Stimulated activated CD8-positive, alpha-beta memory T cell treated with anti-CD3 and anti-CD28 coated beads, Interleukin-2, amount 100 ng/mL, for 1 hour (primary cell): ENCODE results near the gene NLRP1.

Source experiments
- DNase-seq, 2 donors: peaks; one replicate each; pipeline ENCODE4 v3.0.0-alpha.2; 2020; ENCODE audit warnings: low read depth in 2 of 2

NLRP1 gene

DNA sequence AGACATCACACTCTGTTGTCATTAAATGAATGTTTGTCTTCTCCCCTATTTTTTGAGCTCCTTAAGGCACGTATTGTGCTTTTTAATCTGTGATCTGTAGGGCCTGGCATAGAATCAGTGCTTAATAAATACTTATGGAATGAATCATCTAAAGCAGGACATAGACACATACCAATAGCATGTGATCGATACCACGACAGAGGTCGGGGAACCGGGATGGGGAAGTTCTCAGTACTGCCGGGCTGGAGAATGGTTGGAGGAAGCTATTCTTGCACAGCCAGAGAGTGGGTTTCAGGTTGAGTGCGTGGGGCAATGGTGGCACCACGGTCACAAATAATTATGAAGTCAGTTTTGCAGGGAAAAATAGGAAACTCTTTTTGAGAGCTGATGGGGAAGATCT is 26.8 kb downstream of the NLRP1 start:
- DNase-seq: no peak

DNA sequence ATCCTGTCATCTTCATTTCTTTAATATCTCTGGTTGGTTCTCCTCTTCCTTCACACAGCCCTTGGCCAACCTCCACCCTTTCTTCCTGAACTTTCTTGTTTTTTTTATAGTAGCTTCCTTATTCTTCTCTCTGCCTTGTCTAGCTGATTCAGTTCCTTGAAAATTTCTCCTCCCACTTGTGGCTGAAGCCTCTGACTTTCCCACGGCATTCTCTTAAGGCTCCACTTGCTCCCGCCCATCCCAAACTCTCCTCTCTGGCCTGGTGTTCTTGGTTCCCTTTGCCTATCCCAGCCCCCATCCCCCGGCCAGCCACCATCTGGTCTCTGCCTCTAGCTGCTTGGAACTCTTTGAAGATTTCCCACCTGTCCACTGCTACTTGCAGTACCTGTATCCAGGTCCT is 29.1 kb downstream of the NLRP1 start:
- no peak for DNase-seq

DNA sequence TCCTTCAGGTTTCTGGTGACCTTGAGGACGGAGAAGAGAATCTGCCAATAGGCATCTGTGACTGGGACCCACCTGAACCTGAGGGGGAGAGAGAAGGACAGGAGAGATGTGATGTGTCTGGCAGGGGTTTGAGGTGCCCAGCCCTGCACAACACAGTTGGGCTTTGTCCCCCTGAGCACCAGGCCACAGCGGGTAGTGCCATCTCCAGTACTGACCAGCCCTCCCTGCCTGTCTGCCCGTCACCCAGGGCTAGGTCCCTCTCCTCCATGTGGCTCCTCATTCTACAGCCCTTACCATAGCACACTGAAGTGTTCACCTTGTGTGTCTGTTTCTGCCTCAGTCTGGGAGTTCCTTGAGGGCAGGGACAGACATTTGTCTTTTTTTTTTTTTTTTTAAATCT is 30.8 kb downstream of the NLRP1 start:
- no peak for DNase-seq

DNA sequence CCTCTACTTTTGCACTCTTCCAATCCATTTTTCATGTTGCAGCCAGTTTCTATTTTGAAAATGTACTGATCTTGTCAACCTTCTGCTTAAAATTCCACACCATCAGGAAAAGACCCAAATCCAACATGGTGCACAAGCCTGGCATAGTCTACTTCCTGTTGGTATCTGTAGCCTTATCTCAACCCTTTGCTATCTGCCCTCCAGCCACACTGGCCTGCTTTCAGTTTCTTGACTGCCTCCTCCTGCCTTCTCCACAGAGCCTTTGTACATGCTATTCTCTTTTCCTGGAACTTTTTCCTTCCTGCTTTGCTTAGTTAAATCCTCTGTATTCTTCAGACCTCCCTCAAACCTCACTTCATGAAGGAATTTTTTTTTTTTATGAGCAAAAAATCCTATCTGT is 31.5 kb downstream of the NLRP1 start:
- DNase-seq: no peak

DNA sequence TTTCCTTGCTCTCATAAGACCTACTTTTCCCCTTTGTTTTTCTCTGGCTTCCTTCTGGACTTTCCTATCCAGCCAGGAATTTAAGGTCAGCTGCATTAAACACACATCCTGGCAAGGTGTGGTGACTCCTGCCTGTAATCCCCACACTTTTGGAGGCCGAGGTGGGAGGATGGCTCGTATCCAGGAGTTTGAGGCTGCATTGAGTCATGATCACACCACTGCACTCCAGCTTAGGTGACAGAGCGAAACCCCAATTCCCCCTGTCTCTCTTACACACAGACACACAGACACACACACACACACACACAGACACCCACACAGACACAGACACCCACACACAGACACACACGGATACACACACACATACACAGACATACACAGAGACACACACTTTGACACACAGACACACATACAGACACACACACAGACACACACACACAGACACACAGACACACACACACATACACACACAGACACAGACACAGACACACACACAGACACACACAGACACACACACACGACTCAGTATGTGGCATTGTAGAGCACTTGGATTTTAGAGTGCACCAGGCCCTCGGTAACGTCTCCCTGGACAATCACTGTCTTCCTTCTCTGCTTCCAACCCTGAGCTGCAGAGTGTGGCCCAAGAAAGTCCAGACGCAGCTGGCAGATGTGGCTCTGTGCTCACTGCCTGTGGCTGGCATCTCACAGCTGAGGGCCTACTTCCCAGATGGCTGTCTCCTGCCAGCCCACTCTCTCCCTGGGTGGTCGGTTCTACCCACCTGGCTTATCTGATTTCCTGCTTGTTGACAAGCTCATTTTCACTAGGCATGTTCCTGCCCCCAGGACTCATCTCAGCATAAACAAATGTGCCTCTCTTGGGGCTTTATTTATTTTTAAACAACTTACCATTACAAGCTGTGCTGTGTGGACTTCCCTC is 39.0 kb downstream of the NLRP1 start:
- DNase-seq: no peak

DNA sequence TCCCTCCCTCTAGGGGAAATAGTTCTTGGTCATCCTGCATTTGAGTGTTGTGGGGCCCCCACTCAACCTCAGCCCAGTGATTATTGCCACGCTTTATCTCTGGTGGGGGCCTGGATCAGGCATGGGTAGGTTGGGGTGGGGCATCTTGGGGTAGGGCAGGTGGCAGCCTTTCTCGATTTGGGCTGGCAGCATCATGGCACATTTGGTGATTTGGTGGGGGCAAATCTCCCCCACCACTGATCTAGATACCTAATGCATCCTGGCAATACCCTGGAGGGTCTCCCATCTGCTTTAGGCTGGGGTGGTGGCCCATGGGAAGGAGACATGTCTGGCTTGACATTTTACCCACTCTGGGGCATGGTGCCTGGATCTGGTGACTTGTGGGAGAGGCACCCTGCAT is 40.2 kb downstream of the NLRP1 start:
- no peak for DNase-seq

DNA sequence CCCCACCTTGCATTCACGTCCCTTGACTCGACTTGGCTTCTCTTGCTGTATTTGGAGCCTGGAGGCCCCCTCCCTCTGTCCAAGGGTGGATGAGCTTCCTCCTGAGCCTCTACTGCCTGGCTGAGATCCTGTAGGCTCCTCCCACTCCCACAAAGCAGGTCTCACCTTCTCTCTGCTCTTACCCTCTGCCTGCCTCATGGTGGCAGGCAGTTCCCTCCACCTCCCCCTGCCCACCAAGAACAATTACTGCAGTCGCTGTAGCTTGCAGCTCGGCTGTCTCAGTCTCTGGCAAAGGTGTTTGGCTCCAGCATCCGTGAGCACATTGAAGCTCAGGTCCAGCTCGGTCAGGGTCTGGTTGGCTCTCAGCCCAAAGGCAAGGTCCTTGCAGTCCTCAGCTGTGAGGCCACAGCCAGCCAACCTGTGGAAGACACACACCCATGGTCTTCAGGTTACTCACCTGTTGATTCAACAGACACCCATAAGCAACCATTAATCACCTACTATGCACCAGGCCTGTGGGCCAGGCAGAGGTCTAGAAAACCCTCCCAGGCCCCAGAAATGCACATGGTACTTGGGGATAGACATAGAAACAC is 42.6 kb downstream of the NLRP1 start:
- DNase-seq: no peak

DNA sequence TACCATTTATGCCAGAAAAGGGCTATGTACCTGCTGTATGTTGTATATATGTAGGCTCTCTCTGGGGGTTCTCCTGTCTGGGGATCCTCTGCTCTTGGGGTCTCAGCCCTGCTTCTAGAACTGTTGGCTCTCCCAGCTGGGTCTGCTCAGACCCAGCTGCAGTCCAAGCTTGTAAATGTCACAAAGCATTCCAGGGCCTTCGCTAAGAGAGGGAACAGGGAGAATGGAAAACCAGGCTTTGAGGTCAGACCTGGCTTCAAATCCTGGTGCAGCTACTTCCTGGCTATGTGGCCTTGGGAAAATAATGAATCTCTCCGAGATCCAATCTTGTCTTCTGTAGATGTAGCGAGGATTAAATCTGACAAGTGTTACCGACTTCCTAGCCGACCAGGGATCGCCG is 44.0 kb downstream of the NLRP1 start:
- DNase-seq: no peak

DNA sequence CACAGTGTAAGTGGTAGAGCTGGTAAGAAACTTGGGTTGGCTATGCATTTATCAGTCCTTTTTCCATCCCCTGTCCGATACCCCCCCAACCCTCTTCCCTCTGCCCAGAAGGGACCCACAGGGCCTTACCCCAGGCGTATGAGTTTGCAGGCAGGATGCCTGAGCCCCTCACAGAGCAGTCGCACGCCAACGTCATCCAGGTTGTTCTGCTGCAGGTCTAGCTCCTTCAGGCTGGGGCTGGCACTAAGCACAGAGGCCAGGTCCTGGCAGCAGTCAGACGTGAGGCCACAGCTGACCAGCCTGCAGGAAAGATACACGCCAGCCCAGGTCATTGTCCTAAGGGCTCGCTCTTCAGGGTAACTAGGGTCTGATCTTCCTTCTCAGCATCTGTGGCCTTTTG is 45.0 kb downstream of the NLRP1 start:
- DNase-seq: no peak

DNA sequence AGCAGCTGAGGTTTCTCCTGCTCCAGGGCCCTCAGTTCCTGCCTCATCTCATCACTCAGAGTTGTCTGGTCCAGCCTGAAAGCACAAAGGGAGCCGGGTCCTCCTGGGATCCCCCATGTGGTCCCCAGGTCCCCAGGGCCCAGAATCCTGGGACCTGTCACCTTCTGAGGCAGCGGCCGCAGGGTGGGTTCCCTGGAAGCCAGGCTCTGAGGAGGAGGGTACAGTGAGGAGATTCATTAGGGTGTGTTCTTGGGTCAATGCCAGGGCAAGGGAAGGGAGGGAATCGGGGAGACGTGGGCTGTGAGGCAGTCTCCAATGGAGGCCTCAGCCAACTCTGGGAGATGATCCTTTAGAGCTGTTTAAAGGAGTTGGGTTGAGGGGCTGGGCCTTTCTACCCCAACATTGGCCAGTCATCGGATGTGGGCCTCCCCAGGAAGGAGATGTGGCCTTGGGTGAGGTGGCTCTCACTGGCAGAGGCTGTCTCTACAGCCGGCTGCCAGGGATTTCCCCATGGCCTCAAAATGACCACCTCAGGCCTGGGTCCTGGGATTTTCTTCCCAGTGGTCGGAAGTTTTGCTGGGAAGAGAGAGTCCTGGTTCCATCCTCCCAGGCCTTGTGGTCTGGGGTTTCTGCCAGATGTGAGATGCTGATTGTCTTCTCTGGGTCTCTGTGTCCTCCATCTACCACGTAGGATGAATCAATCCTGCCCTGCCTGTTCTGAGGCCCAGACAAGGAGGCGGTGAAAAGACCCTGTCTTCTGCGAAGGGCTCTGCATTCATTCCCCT is 47.3 kb downstream of the NLRP1 start:
- DNase-seq: no peak

DNA sequence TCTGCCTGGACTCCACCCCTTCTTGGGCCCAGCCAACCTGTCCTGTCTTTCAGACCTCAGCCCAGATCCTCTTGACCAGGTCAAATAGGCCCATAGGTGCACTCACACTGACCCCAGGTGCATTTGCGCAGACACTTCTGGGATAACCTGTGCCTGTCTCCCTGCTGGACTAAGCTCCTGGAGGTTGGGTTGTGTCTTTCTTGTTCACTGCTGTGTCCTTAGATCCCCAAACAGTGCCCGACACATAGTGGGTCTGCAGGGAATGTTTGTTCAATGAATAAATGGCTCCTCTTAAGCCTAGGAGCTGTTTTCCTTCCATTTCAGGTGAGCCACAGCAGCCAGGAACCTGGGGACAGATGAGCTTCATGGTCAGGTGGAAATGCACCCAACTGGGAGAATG is 48.9 kb downstream of the NLRP1 start:
- DNase-seq: no peak

DNA sequence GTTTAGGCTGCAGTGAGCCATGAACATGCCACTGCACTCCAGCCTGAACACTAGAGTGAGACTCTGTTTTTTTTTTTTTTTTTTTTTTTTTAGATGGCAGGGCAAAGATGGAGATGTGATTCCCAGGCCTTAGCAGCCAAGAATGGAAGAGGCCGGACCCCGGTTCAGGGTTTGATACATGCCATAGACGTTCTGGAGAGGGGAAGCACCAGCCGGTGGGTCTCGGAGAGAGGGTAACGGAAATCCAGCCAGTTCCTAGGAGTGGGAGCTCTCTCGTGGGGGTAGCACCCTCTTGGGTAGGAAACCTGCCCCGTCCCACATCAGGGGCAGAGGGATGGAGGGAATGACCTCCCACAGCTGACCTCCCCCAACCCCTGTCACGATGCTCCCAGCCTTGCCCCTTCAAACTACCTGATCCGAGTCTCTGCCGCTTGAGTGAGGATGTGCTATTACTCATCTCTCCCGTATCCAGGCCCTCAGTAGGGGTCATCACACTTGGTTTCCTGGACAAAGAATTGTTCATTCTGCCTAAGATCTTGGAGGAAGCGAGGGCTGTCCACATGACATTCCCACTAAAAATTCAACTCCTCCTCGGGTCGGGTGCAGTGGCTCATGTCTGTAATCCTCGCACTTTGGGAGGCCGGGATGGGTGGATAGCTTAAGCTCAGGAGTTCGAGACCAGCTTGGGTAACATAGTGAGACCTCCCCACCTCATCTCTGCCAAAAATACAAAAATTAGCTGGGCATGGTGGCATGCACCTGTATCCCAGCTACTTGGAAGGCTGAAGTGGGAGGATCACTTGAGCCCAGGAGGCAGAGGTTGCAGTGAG is 50.6 kb downstream of the NLRP1 start:
- DNase-seq: no peak

DNA sequence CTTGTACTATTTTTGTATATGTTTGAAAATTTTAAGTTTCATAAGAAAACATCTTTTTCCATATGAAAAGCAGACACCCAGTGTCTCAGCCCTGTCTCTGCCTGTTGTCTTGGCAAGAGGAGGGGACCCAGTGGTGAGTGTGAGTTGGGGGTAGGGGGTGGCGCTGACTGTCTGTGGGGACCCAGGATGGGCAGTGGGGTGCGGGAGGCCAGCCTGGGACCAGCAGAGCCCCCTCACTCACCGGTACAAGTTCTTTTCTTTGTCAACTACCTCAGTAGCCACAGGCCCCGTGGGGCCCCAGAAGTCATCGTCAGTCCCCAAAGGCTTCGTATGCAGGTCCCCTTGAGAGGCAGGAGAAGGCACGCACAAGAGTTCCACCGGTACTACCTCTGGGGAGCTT is 51.7 kb downstream of the NLRP1 start:
- DNase-seq: no peak

DNA sequence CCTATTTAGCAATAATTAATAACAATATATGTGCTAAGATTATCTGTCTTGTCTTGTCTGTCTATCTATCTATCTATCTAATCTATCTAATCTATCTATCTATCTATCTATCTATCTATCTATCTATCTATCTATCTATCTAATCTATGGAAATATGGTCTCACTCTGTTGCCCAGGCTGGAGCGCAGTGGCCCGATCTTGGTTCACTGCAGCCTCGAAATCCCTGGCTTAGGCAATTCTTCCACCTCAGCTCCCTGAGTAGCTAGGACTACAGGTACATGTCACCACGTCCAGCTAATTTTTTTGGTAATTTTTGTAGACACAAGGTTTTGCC is 53.3 kb downstream of the NLRP1 start:
- DNase-seq: no peak

DNA sequence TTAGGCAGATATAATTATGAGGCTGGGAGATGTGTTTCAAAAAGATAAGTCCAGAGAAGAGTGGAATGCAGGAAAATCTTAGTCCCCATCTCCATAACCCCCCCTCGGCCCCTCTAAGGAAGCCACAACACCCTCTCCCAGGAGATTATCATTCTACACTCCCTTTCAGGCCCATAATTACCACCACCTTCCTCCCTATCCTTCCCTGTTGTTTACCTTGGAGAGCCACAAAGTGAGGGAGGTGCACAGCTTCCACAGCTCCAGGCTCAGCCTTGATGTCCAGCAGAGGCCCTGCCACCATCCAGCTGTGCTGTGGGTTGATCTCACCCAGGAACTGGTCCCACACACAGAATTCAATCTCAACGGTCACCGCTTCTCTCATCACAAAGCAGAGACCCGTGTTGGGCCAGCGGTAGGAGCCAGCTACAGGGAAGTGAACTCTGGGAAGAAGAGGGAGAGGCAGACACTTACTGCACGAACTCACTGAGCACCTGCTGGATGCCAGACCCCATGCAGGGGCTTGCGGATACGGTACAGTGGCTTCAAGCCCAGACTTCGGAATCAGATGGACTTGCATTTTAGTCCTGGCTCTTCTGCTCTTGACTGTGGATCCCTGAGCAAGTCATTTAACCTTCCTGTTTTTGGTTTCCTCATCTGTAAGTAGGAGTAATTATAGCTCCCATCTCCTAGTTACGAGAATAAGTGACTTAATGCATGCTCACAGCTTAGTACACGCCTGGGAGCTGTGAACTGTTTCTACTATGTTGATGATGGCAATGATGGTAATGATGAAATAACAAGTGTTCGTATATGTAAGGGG is 53.8 kb downstream of the NLRP1 start:
- DNase-seq: no peak

DNA sequence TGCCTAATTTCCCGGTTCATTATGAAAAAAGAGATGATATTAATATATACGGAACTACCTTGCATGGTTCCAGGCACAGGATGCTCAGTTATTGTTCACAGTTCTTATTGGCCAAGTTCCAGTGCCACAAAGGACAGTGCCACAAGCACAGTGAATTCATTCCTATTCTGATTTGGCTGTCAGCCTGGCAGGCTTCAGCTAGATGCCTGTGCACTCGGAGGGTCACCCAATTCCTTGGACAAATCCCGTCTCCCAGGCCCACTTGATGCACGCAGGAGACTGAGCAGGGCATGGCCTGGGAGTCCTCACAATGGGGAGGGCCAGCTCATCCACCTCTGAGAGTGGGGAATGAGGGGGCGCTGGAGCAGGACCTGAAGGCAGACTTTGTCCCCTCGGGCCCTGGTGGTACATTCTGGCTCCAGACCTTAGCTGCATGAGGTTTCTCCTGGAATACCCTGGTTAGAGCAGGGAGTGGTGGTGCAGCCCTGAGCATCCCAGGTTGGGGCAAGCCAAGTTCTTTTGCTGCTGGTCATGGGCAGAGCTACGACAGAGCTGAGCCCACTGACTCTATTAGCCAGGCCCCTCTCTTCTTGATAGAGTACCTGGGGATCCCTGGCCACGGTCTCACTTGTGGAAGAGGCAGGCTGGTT is 56.6 kb downstream of the NLRP1 start:
- no peak for DNase-seq

DNA sequence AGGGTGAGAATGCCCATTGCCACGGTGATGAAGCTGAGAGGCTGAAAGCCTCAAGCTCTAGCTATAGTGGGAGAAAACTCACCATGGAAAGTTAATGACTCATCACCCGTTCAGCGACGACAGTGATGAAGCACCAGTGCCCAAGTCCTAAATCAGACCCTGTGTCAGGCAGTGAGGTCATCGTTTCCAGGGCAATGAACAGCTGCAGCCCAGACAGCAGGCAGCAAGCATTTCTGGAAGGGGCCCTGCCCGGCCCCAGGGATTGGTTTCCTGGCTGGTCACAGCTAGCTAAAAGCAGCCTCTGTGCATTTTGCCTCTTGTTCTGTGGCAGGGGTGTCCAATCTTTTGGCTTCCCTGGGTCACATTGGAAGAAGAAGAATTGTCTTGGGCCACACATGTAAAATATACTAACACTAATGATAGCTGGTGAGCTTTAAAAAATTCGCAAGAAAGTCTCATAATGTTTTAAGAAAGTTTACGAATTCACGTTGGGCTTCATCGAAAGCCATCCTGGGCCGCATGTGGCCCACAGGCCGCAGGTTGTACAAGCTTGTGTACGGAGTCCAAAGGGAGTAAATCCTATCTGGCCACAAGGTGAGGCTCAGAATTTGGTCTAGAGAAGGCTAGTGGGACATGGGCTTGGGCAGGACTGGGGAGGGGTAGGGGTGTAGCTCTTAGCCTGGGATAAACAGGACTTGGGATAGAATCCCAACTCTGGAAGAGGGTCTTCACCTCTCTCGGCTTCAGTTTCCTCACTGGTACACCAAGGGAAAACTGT is 57.3 kb downstream of the NLRP1 start:
- no peak for DNase-seq

DNA sequence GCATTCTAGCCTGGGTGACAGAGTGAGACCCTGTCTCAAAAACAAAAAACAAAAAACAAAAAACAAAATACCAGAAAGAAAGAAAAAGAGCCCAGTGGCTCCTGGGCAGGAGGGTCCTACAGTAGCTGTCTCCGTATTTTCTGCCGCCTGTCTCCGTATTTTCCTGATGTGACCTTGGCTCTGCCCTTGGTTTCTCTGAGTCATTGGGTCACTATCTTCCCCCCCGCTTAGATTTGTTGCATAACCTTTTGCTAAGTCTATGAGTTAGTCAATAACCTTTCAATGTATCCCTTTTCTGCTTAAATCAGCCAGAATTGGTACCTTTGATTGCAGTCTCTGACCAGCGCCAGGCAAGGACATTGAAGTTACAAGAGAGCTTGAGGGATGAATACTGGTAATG is 61.1 kb downstream of the NLRP1 start:
- no peak for DNase-seq

DNA sequence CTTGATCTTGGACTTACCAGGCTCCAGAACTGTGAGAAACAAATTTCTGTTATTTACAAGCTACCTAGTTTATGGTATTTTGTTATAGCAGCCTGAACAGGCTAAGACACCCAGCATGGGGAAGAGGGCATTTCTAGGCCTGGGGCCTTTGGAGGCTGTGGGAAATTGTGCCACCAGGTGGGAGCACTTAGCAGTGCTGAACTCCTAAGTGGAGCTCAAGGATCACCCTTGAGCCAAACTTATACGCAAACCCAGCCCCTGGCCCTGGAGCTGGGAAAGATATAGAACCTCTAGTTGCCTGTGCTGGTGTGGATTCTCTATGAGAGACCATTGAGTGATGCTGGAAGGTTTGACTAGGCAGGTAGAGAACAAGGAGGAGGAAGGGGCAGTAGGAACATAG is 61.8 kb downstream of the NLRP1 start:
- no peak for DNase-seq
